Astrocyte (in vitro differentiated cells and primary cell): ENCODE measurements around the gene STMN1. TPM values are rescaled to one million over a fixed set of nuclear protein-coding genes. Genes with fewer than 3 reads are reported as not detected.

Experiments used
- DNase-seq: peaks from one replicate; pipeline ENCODE4 v3.0.0-alpha.2; 2010; ENCODE audit warnings: low read depth
- FAIRE-seq: peaks from 2 replicates; lab custom pipeline; 2011; peaks lifted over from hg19 to GRCh38; lab: Jason Lieb, UNC
- H2AFZ ChIP-seq: 2 replicates; pipeline ENCODE4 v1.6.0; 2012; ENCODE audit warnings: low read depth, low read length, inconsistent platforms
- H3K27ac ChIP-seq: 2 replicates; pipeline ENCODE4 v1.5.1; 2011; ENCODE audit warnings: low read depth, low read length, inconsistent platforms
- H3K27me3 ChIP-seq: 2 replicates; pipeline ENCODE4 v1.6.0; 2011; ENCODE audit warnings: low read length, inconsistent platforms; ENCODE audit not compliant: insufficient read depth
- H3K36me3 ChIP-seq: 2 replicates; pipeline ENCODE4 v1.5.1; 2011; ENCODE audit warnings: low read length, inconsistent platforms; ENCODE audit not compliant: insufficient read depth
- H3K4me1 ChIP-seq: 2 replicates; pipeline ENCODE4 v1.5.1; 2011; ENCODE audit warnings: low read length, inconsistent platforms; ENCODE audit not compliant: insufficient read depth
- H3K4me2 ChIP-seq: 2 replicates; pipeline ENCODE4 v1.6.0; 2012; ENCODE audit warnings: low read length, inconsistent platforms
- H3K4me3 ChIP-seq: 2 replicates; pipeline ENCODE4 v1.5.1; 2011; ENCODE audit warnings: low read depth, mild to moderate bottlenecking, low read length, inconsistent platforms; ENCODE audit not compliant: insufficient read depth
- H3K79me2 ChIP-seq: 2 replicates; pipeline ENCODE4 v1.6.0; 2012; ENCODE audit warnings: mild to moderate bottlenecking, low read length, inconsistent platforms; ENCODE audit not compliant: insufficient read depth
- H3K9ac ChIP-seq: 2 replicates; pipeline ENCODE4 v1.6.0; 2012; ENCODE audit warnings: mild to moderate bottlenecking, low read length, inconsistent platforms
- H3K9me3 ChIP-seq: 2 replicates; pipeline ENCODE4 v1.5.1; 2012; ENCODE audit warnings: low read depth, mild to moderate bottlenecking, low read length, inconsistent platforms; ENCODE audit not compliant: insufficient read depth
- H4K20me1 ChIP-seq: 2 replicates; pipeline ENCODE4 v1.6.0; 2012; ENCODE audit warnings: low read length, inconsistent platforms; ENCODE audit not compliant: insufficient read depth
- H3K27ac Mint-ChIP-seq: one replicate; pipeline ENCODE4 v1.8.0; 2021; ENCODE audit warnings: mild to moderate bottlenecking, mixed read lengths; ENCODE audit not compliant: unreplicated experiment
- H3K27me3 Mint-ChIP-seq: one replicate; pipeline ENCODE4 v1.8.0; 2021; ENCODE audit warnings: low read depth, mixed read lengths; ENCODE audit not compliant: unreplicated experiment
- H3K36me3 Mint-ChIP-seq: one replicate; pipeline ENCODE4 v1.8.0; 2021; ENCODE audit warnings: low read depth, mixed read lengths; ENCODE audit not compliant: unreplicated experiment
- H3K4me1 Mint-ChIP-seq: one replicate; pipeline ENCODE4 v1.8.0; 2021; ENCODE audit warnings: low read depth, mixed read lengths; ENCODE audit not compliant: unreplicated experiment
- H3K4me3 Mint-ChIP-seq: one replicate; pipeline ENCODE4 v1.8.0; 2021; ENCODE audit warnings: mild to moderate bottlenecking, moderate library complexity, mixed read lengths; ENCODE audit not compliant: unreplicated experiment
- H3K9me3 Mint-ChIP-seq: one replicate; pipeline ENCODE4 v1.8.0; 2021; ENCODE audit warnings: mild to moderate bottlenecking, mixed read lengths; ENCODE audit not compliant: unreplicated experiment
- CTCF ChIP-seq: IDR thresholded peaks from 2 replicates; pipeline ENCODE4 v1.5.1; 2011; ENCODE audit warnings: low read depth, mild to moderate bottlenecking, inconsistent platforms, low read length, moderate library complexity; ENCODE audit not compliant: insufficient read depth
- EZH2 ChIP-seq: IDR thresholded peaks from 2 replicates; pipeline ENCODE4 v1.6.1; 2012; ENCODE audit warnings: mild to moderate bottlenecking, low read length, inconsistent platforms; ENCODE audit not compliant: insufficient read depth
- total RNA-seq: library from RNA; stranded (reverse); gene quantifications from 2 replicates; pipeline ENCODE4 v1.2.1, GENCODE V29; 2021

STMN1 gene
- total RNA-seq, 1 donor from 2014 or later, result 173 TPM

- Histone ChIP-seq H3K27ac (no peak overlapping the region), H3K79me2 (peaks cover 29% of the 10 kb centered on the region), H4K20me1 (peaks cover 12% of the 10 kb centered on the region), H3K27me3 (no peaks in the 10 kb centered on the region), H3K4me3 (no peak overlapping the region), H3K9me3 (no peaks in the 10 kb centered on the region), H2AFZ (no peak overlapping the region), H3K9ac (no peak overlapping the region), H3K36me3 (no peaks in the 10 kb centered on the region), H3K4me1 (peaks cover 16% of the 10 kb centered on the region), H3K4me2 (no peak overlapping the region)
- peaks cover 2% of the 10 kb centered on the region for H3K4me1 Mint-ChIP-seq
- H3K9me3 Mint-ChIP-seq, result no peaks in the 10 kb centered on the region
- FAIRE-seq (no peak), DNase-seq (no peak)
- H3K27ac Mint-ChIP-seq, result no peak overlapping the region
- peak overlapping the region; percentile 11 for H3K4me3 Mint-ChIP-seq
- no peaks in the 10 kb centered on the region for H3K27me3 Mint-ChIP-seq
- peaks cover 1% of the 10 kb centered on the region for H3K36me3 Mint-ChIP-seq
- TF ChIP-seq EZH2 (no peak), CTCF (no peak)
Observed at GRCh38 chr1:25872713-25873112, 33.5 kb downstream of the STMN1 start.

- DNase-seq, result no peak
- H3K9ac ChIP-seq, result no peak overlapping the region
- Mint-ChIP-seq H3K27me3 (no peaks in the 10 kb centered on the region), H3K36me3 (peaks cover 1% of the 10 kb centered on the region), H3K4me3 (no peak overlapping the region), H3K27ac (no peak overlapping the region), H3K4me1 (peaks cover 2% of the 10 kb centered on the region), H3K9me3 (no peaks in the 10 kb centered on the region)
- H3K4me3 ChIP-seq, result no peak overlapping the region
- no peaks in the 10 kb centered on the region for H3K27me3 ChIP-seq
- H3K36me3 ChIP-seq, result no peaks in the 10 kb centered on the region
- H3K27ac ChIP-seq, result no peak overlapping the region
- H2AFZ ChIP-seq, result no peak overlapping the region
- peaks cover 29% of the 10 kb centered on the region for H3K79me2 ChIP-seq
- H3K9me3 ChIP-seq, result no peaks in the 10 kb centered on the region
- peaks cover 16% of the 10 kb centered on the region for H4K20me1 ChIP-seq
- H3K4me2 ChIP-seq, result no peak overlapping the region
- TF ChIP-seq EZH2, result no peak
- TF ChIP-seq CTCF, result no peak
- no peak for FAIRE-seq
- H3K4me1 ChIP-seq, result peaks cover 16% of the 10 kb centered on the region
Observed at GRCh38 chr1:25871704-25872494, 34.3 kb downstream of the STMN1 start.
